Neural crest cell (in vitro differentiated cells): ENCODE measurements around the gene CYTH1. TPM values are rescaled to one million over a fixed set of nuclear protein-coding genes. Genes with fewer than 3 reads are reported as not detected.

ENCODE experiments used
- DNase-seq: peaks from one replicate; pipeline ENCODE4 v3.0.0; 2021; ENCODE audit warnings: low read depth, mixed read lengths, low spot score
- H3K27ac Mint-ChIP-seq: one replicate; pipeline ENCODE4 v1.8.0; 2021; ENCODE audit warnings: mild to moderate bottlenecking, mixed read lengths; ENCODE audit not compliant: unreplicated experiment
- H3K27me3 Mint-ChIP-seq: 2 replicates; pipeline ENCODE4 v1.8.0; 2021; ENCODE audit warnings: low read depth, mild to moderate bottlenecking, mixed read lengths
- H3K36me3 Mint-ChIP-seq: 2 replicates; pipeline ENCODE4 v1.8.0; 2021; ENCODE audit warnings: low read depth, mild to moderate bottlenecking, mixed read lengths
- H3K4me1 Mint-ChIP-seq: 2 replicates; pipeline ENCODE4 v1.8.0; 2021; ENCODE audit warnings: mixed read lengths
- H3K4me3 Mint-ChIP-seq: one replicate; pipeline ENCODE4 v1.8.0; 2021; ENCODE audit warnings: mild to moderate bottlenecking, mixed read lengths
- H3K9me3 Mint-ChIP-seq: 2 replicates; pipeline ENCODE4 v1.8.0; 2021; ENCODE audit warnings: mixed read lengths
- total RNA-seq: library from RNA; stranded (reverse); gene quantifications from 2 replicates; pipeline ENCODE4 v1.2.1, GENCODE V29; 2021
- TF ChIP-seq, protein P1 (sequence below): fragments of 200-600 bp; sonication (generic); conservative IDR thresholded peaks from 2 replicates; pipeline ENCODE4 v1.5.0; 2021; ENCODE audit warnings: antibody characterized with exemption, mild to moderate bottlenecking

The CYTH1 gene
- total RNA-seq, 1 donor from 2014 or later, result 26.8 TPM

DNA sequence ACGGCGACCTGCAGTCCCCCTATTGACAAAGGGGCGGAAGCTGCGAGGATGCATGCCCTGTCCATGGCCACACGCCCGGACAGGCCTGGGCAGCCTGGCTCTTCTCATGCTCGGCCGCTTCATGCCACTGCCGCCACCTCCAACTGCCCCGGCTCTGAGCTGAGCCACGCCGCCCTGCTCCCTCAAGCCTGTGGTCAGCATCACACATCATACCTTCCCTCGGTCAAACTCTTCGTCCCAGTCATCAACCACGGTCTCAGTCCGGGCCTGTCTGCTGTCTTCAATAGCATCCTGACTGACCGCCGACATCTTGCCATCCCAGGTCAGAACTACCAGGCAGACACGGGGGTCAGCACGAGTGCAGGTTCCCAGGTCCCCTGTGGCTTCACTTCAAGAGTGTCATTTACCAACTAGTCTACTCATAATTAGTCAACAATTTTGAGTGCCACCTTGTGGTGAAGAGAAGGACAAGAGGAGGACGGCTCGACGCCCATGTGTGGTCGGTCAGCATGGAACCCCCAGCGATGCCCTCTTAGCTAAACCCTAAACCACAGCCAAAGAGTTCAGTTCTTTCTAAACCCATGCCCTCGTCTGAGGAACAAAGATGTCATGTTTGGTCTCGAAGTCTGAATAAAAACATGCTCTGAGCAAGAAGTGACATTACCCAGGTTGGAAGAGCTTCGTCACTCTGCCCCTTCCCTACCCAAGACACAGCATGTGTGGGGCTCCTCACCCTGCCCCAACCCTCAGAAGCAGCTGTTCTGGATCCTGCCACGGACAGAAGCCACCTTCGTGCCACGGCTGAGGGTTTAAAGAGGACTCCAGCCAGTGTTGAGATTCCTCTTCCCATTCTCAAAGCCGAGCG, 16.9 kb upstream of the CYTH1 start:
- Mint-ChIP-seq H3K4me3 (no peak overlapping the region), H3K27ac (peak overlapping the region; percentile 43), H3K4me1 (no peaks in the 10 kb centered on the region)

DNA sequence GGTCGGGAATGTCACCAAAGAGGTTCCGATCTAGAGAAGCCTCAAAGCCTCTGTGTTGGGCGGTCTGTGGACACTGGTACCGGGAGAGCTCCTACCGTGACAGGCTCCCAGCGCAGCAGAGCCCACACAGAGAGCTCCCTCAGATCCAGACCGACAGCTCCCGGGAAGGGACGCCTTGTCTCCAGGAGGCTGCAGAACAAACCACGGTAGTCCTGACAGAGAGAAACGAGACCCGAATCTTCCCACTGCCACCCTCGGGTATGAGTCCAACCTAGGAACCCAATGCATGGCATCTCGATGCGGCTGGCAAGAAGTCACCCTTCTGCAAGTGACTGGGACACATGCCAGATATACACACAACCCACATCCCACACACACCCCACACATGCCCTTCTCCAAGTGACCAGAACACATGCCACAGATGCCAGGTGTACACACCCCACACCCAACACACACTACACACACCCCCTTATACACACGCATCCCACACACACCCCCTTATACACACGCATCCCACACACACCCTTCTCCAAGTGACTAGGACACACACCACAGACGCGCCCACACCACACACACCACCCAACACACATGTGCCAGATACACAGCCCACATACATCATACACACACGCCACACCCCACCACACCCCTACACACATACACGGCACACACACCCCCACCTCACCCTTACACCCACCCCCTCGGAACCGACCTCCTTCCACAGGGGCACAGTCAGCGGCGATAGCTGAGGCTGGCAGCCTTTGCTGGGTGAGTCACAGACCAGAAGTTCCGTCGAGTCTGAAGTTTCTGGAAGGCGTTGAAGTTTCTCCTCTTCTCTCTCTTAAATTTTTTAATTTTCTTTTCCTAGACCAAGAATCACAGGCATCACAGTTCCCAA, 15.9 kb upstream of the CYTH1 start:
- H3K36me3 Mint-ChIP-seq, result peaks cover 11% of the 10 kb centered on the region
- H3K9me3 Mint-ChIP-seq, result no peaks in the 10 kb centered on the region
- no peaks in the 10 kb centered on the region for H3K4me1 Mint-ChIP-seq
- no peak overlapping the region for H3K27ac Mint-ChIP-seq
- TF ChIP-seq, protein P1, sequence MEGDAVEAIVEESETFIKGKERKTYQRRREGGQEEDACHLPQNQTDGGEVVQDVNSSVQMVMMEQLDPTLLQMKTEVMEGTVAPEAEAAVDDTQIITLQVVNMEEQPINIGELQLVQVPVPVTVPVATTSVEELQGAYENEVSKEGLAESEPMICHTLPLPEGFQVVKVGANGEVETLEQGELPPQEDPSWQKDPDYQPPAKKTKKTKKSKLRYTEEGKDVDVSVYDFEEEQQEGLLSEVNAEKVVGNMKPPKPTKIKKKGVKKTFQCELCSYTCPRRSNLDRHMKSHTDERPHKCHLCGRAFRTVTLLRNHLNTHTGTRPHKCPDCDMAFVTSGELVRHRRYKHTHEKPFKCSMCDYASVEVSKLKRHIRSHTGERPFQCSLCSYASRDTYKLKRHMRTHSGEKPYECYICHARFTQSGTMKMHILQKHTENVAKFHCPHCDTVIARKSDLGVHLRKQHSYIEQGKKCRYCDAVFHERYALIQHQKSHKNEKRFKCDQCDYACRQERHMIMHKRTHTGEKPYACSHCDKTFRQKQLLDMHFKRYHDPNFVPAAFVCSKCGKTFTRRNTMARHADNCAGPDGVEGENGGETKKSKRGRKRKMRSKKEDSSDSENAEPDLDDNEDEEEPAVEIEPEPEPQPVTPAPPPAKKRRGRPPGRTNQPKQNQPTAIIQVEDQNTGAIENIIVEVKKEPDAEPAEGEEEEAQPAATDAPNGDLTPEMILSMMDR, result no peak
- H3K4me3 Mint-ChIP-seq, result no peak overlapping the region
- H3K27me3 Mint-ChIP-seq, result no peaks in the 10 kb centered on the region
- no peak for DNase-seq

More for the DNA sequence above, 16.9 kb upstream of the CYTH1 start:
- TF ChIP-seq, protein P1, result peak; percentile 52
- Mint-ChIP-seq H3K36me3 (peaks cover 9% of the 10 kb centered on the region), H3K27me3 (no peaks in the 10 kb centered on the region), H3K9me3 (no peaks in the 10 kb centered on the region)
- no peak for DNase-seq

DNA sequence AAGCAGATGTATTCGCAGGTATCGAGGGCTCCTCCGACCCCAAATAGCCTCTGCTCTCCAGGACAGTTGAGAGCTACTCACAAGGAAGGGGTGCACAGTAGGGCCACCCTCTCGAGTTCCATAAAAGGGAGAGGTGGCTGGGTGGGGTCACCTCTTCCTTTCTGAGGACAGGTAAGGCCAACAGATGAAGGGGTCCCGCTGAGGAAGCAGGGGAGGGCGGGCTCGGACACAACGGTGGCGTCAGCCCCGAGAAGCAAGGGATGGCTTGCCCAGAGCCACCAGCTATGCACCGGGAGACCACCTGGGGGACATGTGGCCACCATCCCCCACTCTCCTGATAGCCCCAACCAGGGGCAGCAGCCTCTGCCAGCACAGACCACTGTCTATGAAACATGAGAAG, 15.1 kb upstream of the CYTH1 start:
- TF ChIP-seq, protein P1, result no peak
- H3K9me3 Mint-ChIP-seq, result no peaks in the 10 kb centered on the region
- H3K27me3 Mint-ChIP-seq, result no peaks in the 10 kb centered on the region
- no peak overlapping the region for H3K27ac Mint-ChIP-seq
- peaks cover 11% of the 10 kb centered on the region for H3K36me3 Mint-ChIP-seq
- no peak overlapping the region for H3K4me3 Mint-ChIP-seq
- no peak for DNase-seq
- no peaks in the 10 kb centered on the region for H3K4me1 Mint-ChIP-seq

DNA sequence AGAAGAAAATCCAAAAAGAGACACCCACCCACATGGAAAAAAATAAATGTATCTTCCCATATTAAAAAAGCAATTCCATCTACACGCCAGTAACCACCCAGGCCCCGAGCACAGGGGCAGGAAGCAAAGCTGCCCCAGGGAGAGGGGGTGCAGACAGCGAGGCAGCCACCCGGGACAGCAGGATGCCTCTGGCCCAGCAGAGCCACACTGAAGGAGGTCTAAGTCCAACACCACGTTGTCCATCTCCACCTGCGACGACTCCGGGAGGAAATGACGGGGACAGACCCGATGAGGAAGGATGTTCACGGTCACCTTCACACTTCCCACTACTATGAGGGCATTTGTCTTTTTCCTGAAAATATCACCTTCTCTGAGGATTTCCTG, 14.4 kb upstream of the CYTH1 start:
- no peaks in the 10 kb centered on the region for H3K9me3 Mint-ChIP-seq
- no peak overlapping the region for H3K4me3 Mint-ChIP-seq
- DNase-seq, result no peak
- H3K27ac Mint-ChIP-seq, result peak overlapping the region; percentile 31
- peaks cover 5% of the 10 kb centered on the region for H3K4me1 Mint-ChIP-seq
- no peaks in the 10 kb centered on the region for H3K27me3 Mint-ChIP-seq
- H3K36me3 Mint-ChIP-seq, result peaks cover 11% of the 10 kb centered on the region
- TF ChIP-seq, protein P1, result no peak

DNA sequence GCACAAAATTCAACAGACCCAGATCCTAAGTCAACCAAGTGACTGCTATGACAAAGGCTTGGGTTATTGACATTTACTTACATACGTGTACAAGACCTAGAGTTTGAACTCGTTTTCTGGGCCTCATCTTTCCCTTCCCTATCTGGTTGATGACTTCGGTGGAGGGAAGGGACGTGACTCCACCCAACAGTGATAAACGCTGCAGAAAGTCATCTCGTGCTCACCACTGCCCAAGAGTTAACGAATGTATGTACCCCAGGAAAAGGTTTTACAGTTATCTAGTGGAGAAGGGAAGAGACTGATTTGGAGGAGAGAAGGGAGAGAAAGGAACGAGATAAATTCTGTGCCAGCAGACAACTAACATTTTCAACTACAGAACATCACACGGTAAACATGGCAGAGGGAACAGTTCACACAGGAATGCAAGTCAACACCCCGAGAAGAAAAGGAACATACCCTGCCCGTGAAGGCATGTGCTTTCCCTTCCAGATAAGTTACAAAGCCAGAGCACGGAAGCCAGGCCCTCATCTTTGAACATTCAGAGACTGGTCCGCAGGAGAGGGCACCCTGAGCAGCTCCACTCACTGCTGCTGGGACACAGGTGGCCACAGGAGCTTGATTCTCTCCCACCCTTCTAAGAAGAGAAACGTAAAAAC, 13.9 kb upstream of the CYTH1 start:
- Mint-ChIP-seq H3K27ac (peak overlapping the region; percentile 31), H3K4me3 (no peak overlapping the region), H3K27me3 (no peaks in the 10 kb centered on the region), H3K36me3 (peaks cover 11% of the 10 kb centered on the region), H3K9me3 (no peaks in the 10 kb centered on the region), H3K4me1 (peaks cover 7% of the 10 kb centered on the region)
- no peak for DNase-seq
- TF ChIP-seq, protein P1, result no peak
